HG03097 (cell line): Measurements from ENCODE around the gene SMYD2.

ENCODE experiments used
- ATAC-seq: cut with Tn5 transposase; IDR thresholded peaks from one replicate; pipeline ENCODE4 v1.9.1; 2021; ENCODE audit not compliant: unreplicated experiment, low FRiP score

SMYD2 gene

GRCh38 chr1:214327514-214327913 is 46.6 kb downstream of the SMYD2 start:
- ATAC-seq: no peak

- peak; percentile 91 for ATAC-seq
Observed at GRCh38 chr1:214328770-214329469, 48.0 kb downstream of the SMYD2 start.

- no peak for ATAC-seq
Observed at GRCh38 chr1:214329470-214330220, 48.7 kb downstream of the SMYD2 start.

GRCh38 chr1:214330222-214330621 is 49.3 kb downstream of the SMYD2 start:
- ATAC-seq: no peak

- ATAC-seq: no peak
Observed at GRCh38 chr1:214330715-214331114, 49.8 kb downstream of the SMYD2 start.

GRCh38 chr1:214331180-214331579 is 50.2 kb downstream of the SMYD2 start:
- ATAC-seq: no peak

- ATAC-seq: peak; percentile 39
Observed at GRCh38 chr1:214331827-214332423, 51.0 kb downstream of the SMYD2 start.

GRCh38 chr1:214332946-214333798 is 52.2 kb downstream of the SMYD2 start:
- ATAC-seq: no peak

- no peak for ATAC-seq
Observed at GRCh38 chr1:214335567-214335966, 54.6 kb downstream of the SMYD2 start.

GRCh38 chr1:214337015-214337414 is 56.1 kb downstream of the SMYD2 start:
- ATAC-seq: no peak

GRCh38 chr1:214337511-214337910 is 56.6 kb downstream of the SMYD2 start:
- no peak for ATAC-seq

GRCh38 chr1:214338212-214338611 is 57.3 kb downstream of the SMYD2 start:
- no peak for ATAC-seq

GRCh38 chr1:214341459-214341858 is 60.5 kb downstream of the SMYD2 start:
- ATAC-seq: no peak

- ATAC-seq: no peak
Observed at GRCh38 chr1:214341932-214342331, 61.0 kb downstream of the SMYD2 start.

GRCh38 chr1:214342525-214342924 is 61.6 kb downstream of the SMYD2 start:
- no peak for ATAC-seq

- ATAC-seq: no peak
Observed at GRCh38 chr1:214344897-214345296, 63.9 kb downstream of the SMYD2 start.

GRCh38 chr1:214349008-214349407 is 68.0 kb downstream of the SMYD2 start:
- no peak for ATAC-seq

- ATAC-seq: no peak
Observed at GRCh38 chr1:214349781-214350180, 68.8 kb downstream of the SMYD2 start.

- ATAC-seq: no peak
Observed at GRCh38 chr1:214351551-214352277, 70.8 kb downstream of the SMYD2 start.

- ATAC-seq: no peak
Observed at GRCh38 chr1:214352838-214353237, 71.9 kb downstream of the SMYD2 start.
